ENCODE measurements around the gene LGALS3.

Gene LGALS3

DNA sequence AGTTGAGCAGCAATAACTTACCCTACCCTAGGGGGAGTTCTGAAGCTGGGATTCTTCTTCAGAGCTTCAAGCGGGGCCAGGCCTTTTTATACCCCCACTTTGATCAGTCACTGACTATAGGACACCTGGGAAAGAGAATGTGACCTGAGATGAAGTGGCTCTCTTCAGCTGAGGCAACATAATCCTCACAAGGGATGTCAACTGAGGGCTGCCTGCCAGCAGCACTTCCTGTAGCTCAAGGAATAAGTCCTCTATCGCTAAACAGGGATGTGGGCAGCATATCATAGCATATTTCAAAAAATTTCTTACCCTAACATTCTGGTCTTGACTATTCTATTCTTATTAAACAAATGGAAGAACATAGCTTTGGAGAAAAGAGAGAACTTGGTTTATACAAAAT, 17.4 kb downstream of the LGALS3 start:
- no peak for DNase-seq (ENCODE audit: extremely low spot score)
- TF ChIP-seq SP1 (IDR thresholded peaks at IDR 0.05) = no peak
- TF ChIP-seq SUZ12 (IDR thresholded peaks at IDR 0.05) = no peak
- no peak for TF ChIP-seq ARNT (IDR thresholded peaks at IDR 0.05)
- TF ChIP-seq CTBP1 (IDR thresholded peaks at IDR 0.05; ENCODE audit: borderline replicate concordance) = no peak
- POLR2A ChIA-PET = interaction anchor here (1.2 kb wide), 1 partner anchor 9 kb away, joined by 3 read pairs; no protein-coding TSS in a partner anchor
- CTCF ChIA-PET = no interaction called here

DNA sequence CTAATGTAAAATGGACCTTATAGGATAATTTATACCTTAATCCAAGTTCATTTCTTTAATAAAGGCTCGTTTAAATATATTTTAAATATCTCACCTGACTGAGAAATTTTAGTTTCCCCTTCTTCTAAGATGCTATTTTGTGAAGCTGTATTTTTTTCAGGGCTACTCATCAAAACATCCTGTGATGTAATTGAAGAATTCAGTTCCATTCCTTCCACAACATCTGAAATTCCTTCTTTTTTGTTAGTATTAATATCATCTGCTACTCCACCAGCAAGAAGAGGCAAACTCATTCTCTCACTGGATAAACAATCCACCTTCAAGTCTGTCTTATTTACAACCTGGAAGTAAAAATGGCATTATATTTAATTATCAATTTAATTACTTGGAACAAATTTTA, 22.5 kb downstream of the LGALS3 start:
- CTCF ChIA-PET = no interaction called here
- TF ChIP-seq SP1 (IDR thresholded peaks at IDR 0.05) (no peak), LEF1 (IDR thresholded peaks at IDR 0.05; ENCODE audit: borderline replicate concordance) (no peak), NFRKB (IDR thresholded peaks at IDR 0.05) (no peak), FOXK2 (IDR thresholded peaks at IDR 0.05) (no peak), SUZ12 (IDR thresholded peaks at IDR 0.05) (no peak), ARNT (IDR thresholded peaks at IDR 0.05) (no peak), HDGF (IDR thresholded peaks at IDR 0.05; ENCODE audit: borderline replicate concordance) (no peak), ZNF384 (IDR thresholded peaks at IDR 0.05) (no peak), CTBP1 (IDR thresholded peaks at IDR 0.05; ENCODE audit: borderline replicate concordance) (no peak), ELF4 (IDR thresholded peaks at IDR 0.05) (no peak), TARDBP (IDR thresholded peaks at IDR 0.05) (no peak)
- TF ChIP-seq, protein P1, sequence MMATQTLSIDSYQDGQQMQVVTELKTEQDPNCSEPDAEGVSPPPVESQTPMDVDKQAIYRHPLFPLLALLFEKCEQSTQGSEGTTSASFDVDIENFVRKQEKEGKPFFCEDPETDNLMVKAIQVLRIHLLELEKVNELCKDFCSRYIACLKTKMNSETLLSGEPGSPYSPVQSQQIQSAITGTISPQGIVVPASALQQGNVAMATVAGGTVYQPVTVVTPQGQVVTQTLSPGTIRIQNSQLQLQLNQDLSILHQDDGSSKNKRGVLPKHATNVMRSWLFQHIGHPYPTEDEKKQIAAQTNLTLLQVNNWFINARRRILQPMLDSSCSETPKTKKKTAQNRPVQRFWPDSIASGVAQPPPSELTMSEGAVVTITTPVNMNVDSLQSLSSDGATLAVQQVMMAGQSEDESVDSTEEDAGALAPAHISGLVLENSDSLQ (IDR thresholded peaks at IDR 0.05) = no peak
- POLR2A ChIA-PET = no interaction called here
- DNase-seq (ENCODE audit: extremely low spot score) = no peak

DNA sequence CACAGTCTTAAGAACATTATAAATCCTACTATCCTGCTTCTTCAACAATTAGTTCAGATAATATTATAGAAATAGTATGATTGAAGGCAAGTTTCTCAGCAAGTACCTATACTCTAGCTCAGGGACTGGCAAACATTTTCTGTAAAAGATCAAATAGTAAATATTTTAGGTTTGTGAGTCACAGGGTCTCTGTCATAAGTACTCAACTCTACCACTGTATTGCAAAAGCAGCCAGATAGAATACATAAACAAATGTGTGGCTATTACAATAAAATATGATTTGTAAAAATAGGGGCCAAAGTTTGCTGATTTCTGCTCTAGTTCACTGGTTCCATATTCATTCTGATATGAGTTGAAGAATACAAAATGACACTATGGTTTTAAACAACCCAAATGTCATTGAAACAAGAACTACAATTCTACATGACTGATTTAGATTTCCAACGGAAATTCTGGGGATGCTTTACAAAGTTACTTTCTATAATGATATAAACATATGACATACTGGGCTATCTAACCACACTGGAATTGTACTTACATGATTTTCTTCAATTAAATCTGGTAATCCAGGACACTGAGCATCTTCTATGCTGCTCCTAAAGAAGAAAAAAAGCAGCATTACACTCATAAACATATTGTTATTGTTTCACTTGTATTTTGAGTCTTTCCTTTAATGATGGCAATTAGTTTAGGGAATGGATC, 23.2 kb downstream of the LGALS3 start:
- ChIA-PET CTCF (interaction anchor here (0.7 kb wide), 1 partner anchor 101 kb away, joined by 4 read pairs; no protein-coding TSS in a partner anchor), POLR2A (interaction anchor here (1.3 kb wide), 1 partner anchor 101 kb away, joined by 5 read pairs; the partner anchor contains the start of gene MAPK1IP1L)
- DNase-seq (ENCODE audit: extremely low spot score) = no peak
- TF ChIP-seq ZNF384 (IDR thresholded peaks at IDR 0.05) = no peak

DNA sequence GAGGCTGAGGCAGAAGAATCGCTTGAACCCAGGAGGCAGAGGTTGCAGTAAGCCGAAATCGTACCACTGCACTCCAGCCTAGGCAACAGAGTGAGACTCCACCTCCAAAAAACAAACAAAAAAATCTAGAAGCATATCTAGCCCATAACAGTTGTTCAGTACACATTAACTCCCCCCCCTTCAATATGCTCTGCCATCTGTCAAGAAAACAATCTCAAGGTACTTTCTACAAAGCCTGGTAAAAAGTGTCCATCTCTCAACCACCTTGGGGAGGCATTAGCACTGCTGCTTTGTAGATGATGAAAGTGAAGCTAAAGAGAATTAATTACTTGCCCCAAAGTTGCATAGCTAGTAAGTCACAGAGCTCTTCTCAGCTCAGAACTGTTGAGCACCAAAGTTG, 24.9 kb downstream of the LGALS3 start:
- TF ChIP-seq L3MBTL2 (conservative IDR thresholded peaks at IDR 0.05) (no peak), ZNF384 (IDR thresholded peaks at IDR 0.05) (no peak), HDGF (IDR thresholded peaks at IDR 0.05; ENCODE audit: borderline replicate concordance) (no peak), FOXA1 (IDR thresholded peaks at IDR 0.05) (no peak), SP1 (IDR thresholded peaks at IDR 0.05) (no peak), NFRKB (IDR thresholded peaks at IDR 0.05) (no peak), FOXK2 (IDR thresholded peaks at IDR 0.05) (no peak), FOXM1 (IDR thresholded peaks at IDR 0.05; ENCODE audit: borderline replicate concordance) (no peak)
- TF ChIP-seq, protein P1 (IDR thresholded peaks at IDR 0.05) = no peak
- ChIA-PET CTCF (interaction anchor here (1.0 kb wide), 1 partner anchor 64 kb away, joined by 5 read pairs; no protein-coding TSS in a partner anchor), POLR2A (no interaction called here)
- no peak for DNase-seq (ENCODE audit: extremely low spot score)

DNA sequence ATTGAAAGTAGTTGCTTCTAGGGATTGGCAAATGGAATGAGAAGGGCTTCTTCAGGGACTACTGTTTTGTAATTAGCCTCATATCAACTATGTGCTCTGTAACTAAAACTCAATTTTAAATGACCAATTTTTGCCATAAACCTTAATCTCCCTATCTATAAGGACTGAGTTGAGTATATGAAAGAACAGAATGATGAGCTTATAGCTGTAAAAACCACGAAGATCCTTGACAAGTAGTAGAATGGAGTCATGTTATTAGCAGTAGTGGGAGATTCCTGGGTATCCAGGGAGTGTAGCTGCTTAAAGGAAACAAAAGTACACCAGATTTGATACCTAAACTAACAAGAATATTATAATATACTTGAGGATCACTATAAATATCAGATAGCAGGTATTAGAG, 28.0 kb downstream of the LGALS3 start:
- CTCF ChIA-PET = no interaction called here
- no peak for DNase-seq (ENCODE audit: extremely low spot score)
- no peak for TF ChIP-seq TARDBP (IDR thresholded peaks at IDR 0.05)
- no peak for TF ChIP-seq L3MBTL2 (conservative IDR thresholded peaks at IDR 0.05)
- no peak for TF ChIP-seq SP1 (IDR thresholded peaks at IDR 0.05)
- TF ChIP-seq ZNF384 (IDR thresholded peaks at IDR 0.05) = no peak
- TF ChIP-seq, protein P1 (IDR thresholded peaks at IDR 0.05) = no peak
- no peak for TF ChIP-seq SUZ12 (IDR thresholded peaks at IDR 0.05)
- no peak for TF ChIP-seq FOXA1 (IDR thresholded peaks at IDR 0.05)
- TF ChIP-seq ELF4 (IDR thresholded peaks at IDR 0.05) = no peak
- POLR2A ChIA-PET = interaction anchor here (1.2 kb wide), 1 partner anchor 54 kb away, joined by 3 read pairs; no protein-coding TSS in a partner anchor

DNA sequence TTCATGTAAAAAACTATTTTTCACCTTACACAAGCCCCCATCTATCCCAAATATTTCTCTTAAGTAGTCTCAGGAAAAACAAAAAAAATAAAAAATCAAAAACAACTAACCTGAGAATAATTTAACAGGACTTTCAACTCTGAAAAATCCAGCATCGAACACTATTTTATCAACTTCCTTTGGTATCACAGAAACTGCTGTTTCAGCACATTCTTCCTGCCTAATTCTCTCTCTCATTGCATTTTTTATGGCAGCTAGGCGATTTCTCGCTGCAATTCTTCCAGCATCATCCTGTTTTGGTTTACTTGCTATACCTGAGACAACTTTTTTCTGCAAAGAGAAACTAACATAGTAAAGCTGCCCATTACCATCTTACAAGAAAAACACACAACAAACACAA, 29.4 kb downstream of the LGALS3 start:
- no peak for DNase-seq (ENCODE audit: extremely low spot score)
- no peak for TF ChIP-seq CTBP1 (IDR thresholded peaks at IDR 0.05; ENCODE audit: borderline replicate concordance)
- no peak for TF ChIP-seq TARDBP (IDR thresholded peaks at IDR 0.05)
- CTCF ChIA-PET = no interaction called here
- POLR2A ChIA-PET = no interaction called here

DNA sequence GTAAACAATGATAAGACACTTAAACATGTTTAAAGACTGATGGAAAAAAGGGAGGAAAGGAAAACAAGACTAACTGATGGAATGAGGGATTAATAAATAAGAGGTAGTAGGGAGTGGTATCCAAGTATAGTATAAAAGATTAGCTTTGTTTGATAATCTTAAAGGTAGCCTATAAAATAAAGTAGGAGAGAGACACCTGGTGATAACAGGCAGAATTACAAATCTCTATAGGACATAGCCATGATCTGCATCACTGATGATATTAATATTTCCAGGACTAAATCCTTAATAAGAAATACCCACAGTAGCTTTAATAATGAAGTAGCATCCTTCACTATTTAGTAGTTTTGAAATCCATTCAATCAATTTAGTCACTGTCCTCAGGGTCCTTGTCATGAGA, 31.9 kb downstream of the LGALS3 start:
- DNase-seq (ENCODE audit: extremely low spot score) = no peak
- TF ChIP-seq, protein P1 (IDR thresholded peaks at IDR 0.05) = no peak
- TF ChIP-seq FOXK2 (IDR thresholded peaks at IDR 0.05) (no peak), FOXM1 (IDR thresholded peaks at IDR 0.05; ENCODE audit: borderline replicate concordance) (no peak), ZNF384 (IDR thresholded peaks at IDR 0.05) (no peak), BHLHE40 (IDR thresholded peaks at IDR 0.05; ENCODE audit: borderline replicate concordance) (no peak), HDGF (IDR thresholded peaks at IDR 0.05; ENCODE audit: borderline replicate concordance) (no peak), CTBP1 (IDR thresholded peaks at IDR 0.05; ENCODE audit: borderline replicate concordance) (no peak), NFRKB (IDR thresholded peaks at IDR 0.05) (no peak), LEF1 (IDR thresholded peaks at IDR 0.05; ENCODE audit: borderline replicate concordance) (no peak), L3MBTL2 (conservative IDR thresholded peaks at IDR 0.05) (no peak), SUZ12 (IDR thresholded peaks at IDR 0.05) (no peak), SP1 (IDR thresholded peaks at IDR 0.05) (no peak), FOXA1 (IDR thresholded peaks at IDR 0.05) (no peak), ARNT (IDR thresholded peaks at IDR 0.05) (no peak)
- ChIA-PET POLR2A (interaction anchor here (1.0 kb wide), 1 partner anchor 134 kb away, joined by 3 read pairs; the partner anchor contains the start of genes SOCS4 and WDHD1), CTCF (interaction anchor here (0.7 to 1.6 kb wide), 6 partner anchors 66 to 558 kb away, joined by 3 to 17 read pairs (median 4); partner anchors contain the start of gene MAPK1IP1L)
